ENCODE data around the gene PAPOLA.

DNA sequence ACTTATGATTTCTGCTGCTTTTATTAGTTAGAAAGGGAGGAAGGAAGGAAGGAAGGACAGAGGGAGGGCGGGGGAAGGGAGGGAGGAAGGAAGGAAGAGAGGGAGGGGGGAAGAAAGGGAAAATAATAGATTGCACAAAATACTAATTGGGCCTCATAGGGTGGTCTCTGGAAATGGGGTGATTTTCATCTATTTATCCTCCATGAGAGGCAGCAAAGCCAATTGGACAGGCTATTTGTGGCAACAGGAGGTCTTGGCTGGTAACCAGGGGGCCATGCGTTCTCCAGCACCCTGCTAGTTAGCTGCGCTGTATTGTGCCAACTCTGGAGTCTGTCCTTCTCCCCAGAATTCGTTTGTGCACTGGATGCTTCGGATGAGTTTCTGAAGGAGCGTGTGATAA lies 24.1 kb upstream of the PAPOLA start:
- TF ChIP-seq POLR2A (IDR thresholded peaks at IDR 0.05; ENCODE audit: borderline replicate concordance, extremely low read depth, insufficient read depth, insufficient read length) = no peak
- TF ChIP-seq EZH2 (IDR thresholded peaks at IDR 0.05) = no peak
- TF ChIP-seq, protein P1, sequence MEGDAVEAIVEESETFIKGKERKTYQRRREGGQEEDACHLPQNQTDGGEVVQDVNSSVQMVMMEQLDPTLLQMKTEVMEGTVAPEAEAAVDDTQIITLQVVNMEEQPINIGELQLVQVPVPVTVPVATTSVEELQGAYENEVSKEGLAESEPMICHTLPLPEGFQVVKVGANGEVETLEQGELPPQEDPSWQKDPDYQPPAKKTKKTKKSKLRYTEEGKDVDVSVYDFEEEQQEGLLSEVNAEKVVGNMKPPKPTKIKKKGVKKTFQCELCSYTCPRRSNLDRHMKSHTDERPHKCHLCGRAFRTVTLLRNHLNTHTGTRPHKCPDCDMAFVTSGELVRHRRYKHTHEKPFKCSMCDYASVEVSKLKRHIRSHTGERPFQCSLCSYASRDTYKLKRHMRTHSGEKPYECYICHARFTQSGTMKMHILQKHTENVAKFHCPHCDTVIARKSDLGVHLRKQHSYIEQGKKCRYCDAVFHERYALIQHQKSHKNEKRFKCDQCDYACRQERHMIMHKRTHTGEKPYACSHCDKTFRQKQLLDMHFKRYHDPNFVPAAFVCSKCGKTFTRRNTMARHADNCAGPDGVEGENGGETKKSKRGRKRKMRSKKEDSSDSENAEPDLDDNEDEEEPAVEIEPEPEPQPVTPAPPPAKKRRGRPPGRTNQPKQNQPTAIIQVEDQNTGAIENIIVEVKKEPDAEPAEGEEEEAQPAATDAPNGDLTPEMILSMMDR (IDR thresholded peaks at IDR 0.05 in 2 of 3, conservative IDR thresholded peaks at IDR 0.05 in 1 of 3; ENCODE audit: borderline replicate concordance in 1 of 3, insufficient read depth in 1 of 3, low read depth in 2 of 3, low read length in 2 of 3) = no peak
- no peak for TF ChIP-seq ELF1 (IDR thresholded peaks at IDR 0.05; ENCODE audit: borderline replicate concordance, low read depth)

All from HCT116 (cell line).